K562 (cell line): ENCODE results near the gene UBXN1. TPM values are rescaled to one million over a fixed set of nuclear protein-coding genes. Genes with fewer than 3 reads are reported as not detected.
A peak's percentile ranks its signal among the peaks of the same experiment; 100 is the strongest.

Experiments used
- ATAC-seq: fragments of 200-7000 bp; cut with Tn5 transposase; 3 replicates; pipeline ENCODE4 v1.9.1; 2020; ENCODE audit warnings: moderate library complexity
- BruUV-seq: library from RNA; stranded (reverse); fragments of 400-500 nt; replicated peaks from 2 replicates; lab custom pipeline; 2021; lab: Mats Ljungman, UMichigan
- CTCF ChIA-PET: fragments of 300-600 bp; formaldehyde crosslinking; extraction: SDS; loops from one replicate; lab custom pipeline; 2021; ENCODE audit warnings: low intra/inter-chr PET ratio; lab: Yijun Ruan, JAX
- POLR2A ChIA-PET: fragments of 300-600, 350-650 bp; sonication (Branson Sonifier 250); formaldehyde crosslinking; extraction: SDS; loops from one replicate; lab custom pipeline; 2021; ENCODE audit warnings: antibody characterized with exemption, inconsistent platforms; lab: Yijun Ruan, JAX
- DNase-seq, 4 experiments: peaks; one replicate each; pipeline versions ENCODE4 v3.0.0 to v3.0.0-alpha.2; 2011 to 2018; ENCODE audit warnings: low spot score in 3 of 4, mixed read lengths in 3 of 4; ENCODE audit errors: extremely low read depth in 1 of 4
- FAIRE-seq: peaks from 2 replicates; lab custom pipeline; 2011; peaks lifted over from hg19 to GRCh38; lab: Jason Lieb, UNC
- H2AFZ ChIP-seq: 2 replicates; pipeline ENCODE4 v1.6.0; 2011; ENCODE audit warnings: low read depth, low read length, control low read depth, inconsistent platforms
- H3K27ac ChIP-seq: fragments of 200-600 bp; 3 replicates; pipeline ENCODE4 v1.8.0; 2011; ENCODE audit warnings: low read depth, mild to moderate bottlenecking, control low read depth, inconsistent platforms, low read length, moderate library complexity, mixed read lengths; ENCODE audit errors: extremely low read depth
- H3K27me3 ChIP-seq, 2 experiments: fragments of 300-600 bp in 1 of 2; 2 replicates in 1 of 2; 3 replicates in 1 of 2; pipeline versions ENCODE4 v1.6.0 to v1.8.0; 2011; ENCODE audit warnings: inconsistent platforms in 2 of 2, low read length in 2 of 2, mild to moderate bottlenecking in 1 of 2, mixed read lengths in 1 of 2, moderate library complexity in 1 of 2; ENCODE audit not compliant: control insufficient read depth in 2 of 2, insufficient read depth in 2 of 2
- H3K36me3 ChIP-seq: fragments of 300-600 bp; 3 replicates; pipeline ENCODE4 v1.8.0; 2011; ENCODE audit warnings: mild to moderate bottlenecking, low read length, inconsistent platforms; ENCODE audit not compliant: control insufficient read depth, insufficient read depth
- H3K4me1 ChIP-seq, 2 experiments: fragments of 200-600 bp in 1 of 2; replicated peaks in 1 of 2; 2 replicates in 1 of 2; 3 replicates in 1 of 2; pipeline versions ENCODE4 v1.5.1 to v1.8.0; 2011; ENCODE audit warnings: inconsistent platforms in 2 of 2, low read length in 2 of 2, mild to moderate bottlenecking in 1 of 2, mixed read lengths in 1 of 2, moderate library complexity in 1 of 2; ENCODE audit not compliant: control insufficient read depth in 2 of 2, insufficient read depth in 2 of 2
- H3K4me2 ChIP-seq: 2 replicates; pipeline ENCODE4 v1.6.1; 2011; ENCODE audit warnings: low read length, control low read depth, inconsistent platforms, mixed read lengths; ENCODE audit not compliant: insufficient read depth
- H3K4me3 ChIP-seq: fragments of 200-600 bp; sonication (generic), shearing (Covaris generic); 2 replicates; pipeline ENCODE4 v1.5.1; 2016; ENCODE audit warnings: control low read depth, inconsistent platforms
- H3K79me2 ChIP-seq: fragments of 200-600 bp; 3 replicates; pipeline ENCODE4 v1.8.0; 2011; ENCODE audit warnings: low read length, inconsistent platforms; ENCODE audit not compliant: control insufficient read depth, insufficient read depth
- H3K9ac ChIP-seq, 2 experiments: 2 replicates each; pipeline versions ENCODE4 v1.6.0 to v1.6.1; 2011; ENCODE audit warnings: low read depth in 2 of 2, low read length in 2 of 2, control low read depth in 1 of 2, inconsistent platforms in 1 of 2, mild to moderate bottlenecking in 1 of 2, mixed read lengths in 1 of 2; ENCODE audit not compliant: insufficient read depth in 1 of 2
- H3K9me1 ChIP-seq: one replicate; pipeline ENCODE4 v1.6.0; 2011; ENCODE audit warnings: inconsistent platforms, mild to moderate bottlenecking, low read length, moderate library complexity; ENCODE audit not compliant: control insufficient read depth, insufficient read depth
- H3K9me3 ChIP-seq: replicated peaks from 2 replicates; pipeline ENCODE4 v1.5.1; 2011; ENCODE audit warnings: low read depth, low read length, inconsistent platforms; ENCODE audit not compliant: control insufficient read depth, insufficient read depth
- H4K20me1 ChIP-seq: replicated peaks from 2 replicates; pipeline ENCODE4 v1.6.1; 2011; ENCODE audit warnings: low read length, inconsistent platforms, mixed read lengths; ENCODE audit not compliant: control insufficient read depth, insufficient read depth
- BCOR ChIP-seq: fragments of 450-650 bp; IDR thresholded peaks from 2 replicates; pipeline ENCODE4 v1.6.1; 2016
- BHLHE40 ChIP-seq: IDR thresholded peaks from 2 replicates; pipeline ENCODE4 v1.6.1; 2011; ENCODE audit warnings: low read length, improper control_type of control experiment
- CBX3 ChIP-seq, 2 experiments: IDR thresholded peaks; 1 replicate in 1 of 2; 2 replicates in 1 of 2; pipeline ENCODE4 v1.6.1; 2012; ENCODE audit warnings: inconsistent platforms in 2 of 2, low read length in 2 of 2, borderline replicate concordance in 1 of 2, control low read depth in 1 of 2
- CREM ChIP-seq: IDR thresholded peaks from 2 replicates; pipeline ENCODE4 v1.6.1; 2014; ENCODE audit warnings: antibody characterized with exemption, low read depth
- HDGF ChIP-seq: fragments of 450-650 bp; IDR thresholded peaks from 2 replicates; pipeline ENCODE4 v1.6.1; 2016
- HEY1 ChIP-seq: fragments of 250-450 bp; sonication (Bioruptor Pico); IDR thresholded peaks from 2 replicates; pipeline ENCODE4 v1.5.0; 2020; ENCODE audit warnings: mild to moderate bottlenecking, moderate library complexity, borderline replicate concordance
- MED1 ChIP-seq: sonication (generic); formaldehyde crosslinking; IDR thresholded peaks from 2 replicates; pipeline ENCODE4 v1.8.1; 2023; ENCODE audit warnings: missing genetic modification reagents, borderline replicate concordance
- MTF1 ChIP-seq: fragments of 250-450 bp; sonication (Bioruptor Pico); IDR thresholded peaks from 2 replicates; pipeline ENCODE4 v1.9.0; 2021; ENCODE audit warnings: moderate library complexity, mild to moderate bottlenecking, inconsistent platforms, borderline replicate concordance
- POLR3A ChIP-seq: IDR thresholded peaks from 2 replicates; pipeline ENCODE4 v1.6.1; 2011; ENCODE audit warnings: borderline replicate concordance, mild to moderate bottlenecking, moderate library complexity; ENCODE audit not compliant: insufficient read length, insufficient read depth; ENCODE audit errors: extremely low read depth
- SIN3A ChIP-seq, 2 experiments: fragments of 150-350 bp in 1 of 2; IDR thresholded peaks; 2 replicates each; pipeline ENCODE4 v1.6.1; 2011 to 2016; ENCODE audit warnings: borderline replicate concordance in 2 of 2, low read depth in 2 of 2, low read length in 2 of 2, mild to moderate bottlenecking in 2 of 2, moderate library complexity in 2 of 2; ENCODE audit not compliant: control insufficient read depth in 1 of 2
- ZC3H8 ChIP-seq: fragments of 450-650 bp; IDR thresholded peaks from 2 replicates; pipeline ENCODE4 v1.6.1; 2017
- ZEB2 ChIP-seq: fragments of 450-650 bp; IDR thresholded peaks from 2 replicates; pipeline ENCODE4 v1.6.1; 2016
- ZNF431 ChIP-seq: sonication (generic); formaldehyde crosslinking; IDR thresholded peaks from 2 replicates; pipeline ENCODE4 v1.8.0; 2022; ENCODE audit warnings: mild to moderate bottlenecking, missing genetic modification reagents
- WGBS: fragments of 100-300 bp; shearing (Covaris generic); methylation state at CpG from one replicate; pipeline ENCODE4 v1.1.6; 2016; ENCODE audit warnings: low coverage, mixed read lengths; ENCODE audit not compliant: insufficient coverage; ENCODE audit errors: missing lambda C conversion rate; 5-methylcytosine and 5-hydroxymethylcytosine counted together
- in situ Hi-C: fragments of 300-500 bp; cut with MboI; formaldehyde crosslinking; loops from 4 replicates; pipeline ENCODE4 v1.15.0; 2018; ENCODE audit warnings: inconsistent platforms, mixed read lengths
- intact Hi-C: fragments of 100-400 bp; cut with micrococcal nuclease; formaldehyde crosslinking; loops from 2 replicates; pipeline ENCODE4 v1.14.2; 2022
- polyA plus RNA-seq, 8 experiments: library from polyadenylated mRNA; depleted of rRNA in 4 of 8; stranded (reverse) in 5 of 8; unstranded in 3 of 8; fragments of >200 nt; fragmentation: Nextera tagmentation in 2 of 8; fragmentation: Illumina TruSeq in 1 of 8; extraction: Ambion mirVana in 2 of 8; extraction: Trizol in 1 of 8; gene quantifications; 2 replicates each; pipeline versions ENCODE4 v1.2.1 to v1.2.3, GENCODE V29; 2011 to 2014; ENCODE audit warnings: inconsistent platforms in 1 of 8, missing spikeins in 1 of 8
- total RNA-seq, 7 experiments: library from RNA; depleted of rRNA in 6 of 7; stranded (reverse); fragments of >200 nt in 6 of 7; fragmentation: Illumina TruSeq in 2 of 7; extraction: Trizol in 2 of 7; gene quantifications; 2 replicates each; pipeline versions ENCODE4 v1.2.1 to v1.2.3, GENCODE V29; 2011 to 2021; ENCODE audit warnings: low replicate concordance in 1 of 7
- TF ChIP-seq, protein P1 (sequence below): fragments of 450-650 bp; IDR thresholded peaks from 2 replicates; pipeline ENCODE4 v1.6.1; 2016; ENCODE audit warnings: antibody characterized with exemption
- TF ChIP-seq, protein P2 (sequence below): fragments of 450-650 bp; IDR thresholded peaks from 2 replicates; pipeline ENCODE4 v1.6.1; 2016
- TF ChIP-seq, protein P3 (sequence below): fragments of 250-450 bp; sonication (Bioruptor Pico); IDR thresholded peaks from 2 replicates; pipeline ENCODE4 v1.8.0; 2022; ENCODE audit warnings: moderate library complexity, mild to moderate bottlenecking, inconsistent platforms

UBXN1 gene
- total and polyA plus RNA-seq, 9 of the 15 experiments (the other 6 are each of a cell fraction or from before 2014, with no cell fraction given) = 4.8 to 263 (median 99.7) TPM

DNA sequence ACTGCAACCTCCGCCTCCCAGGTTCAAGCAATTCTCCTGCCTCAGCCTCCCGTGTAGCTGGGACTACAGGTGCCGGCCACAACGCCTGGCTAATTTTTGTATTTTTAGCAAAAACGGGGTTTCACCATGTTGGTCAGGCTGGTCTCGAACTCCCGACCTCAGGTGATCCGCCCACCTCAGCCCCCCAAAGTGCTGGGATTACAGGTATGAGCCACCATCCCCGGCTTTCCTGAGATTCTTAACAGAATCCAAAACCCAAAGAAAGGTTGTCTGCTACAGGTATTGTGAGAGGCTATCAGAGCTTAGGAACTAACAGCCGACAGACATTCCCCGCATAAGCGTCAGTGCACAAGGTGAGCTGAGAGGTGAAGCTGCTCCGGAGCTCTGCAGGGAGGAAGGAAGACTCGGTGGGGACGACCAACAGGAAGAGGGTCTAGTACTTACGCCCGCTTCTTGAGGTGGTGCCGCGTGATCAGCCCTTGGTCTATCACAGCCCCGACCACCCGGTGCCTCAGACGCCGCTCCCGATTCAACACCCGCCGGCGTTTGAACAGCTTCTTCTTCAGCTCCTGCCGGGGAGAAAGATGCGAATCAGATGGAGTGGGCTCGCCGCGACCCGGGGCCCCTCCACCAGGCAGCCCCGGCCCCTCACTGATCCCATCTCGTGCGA, 14.3 kb downstream of the UBXN1 start (continued):
- TF ChIP-seq, protein P1, sequence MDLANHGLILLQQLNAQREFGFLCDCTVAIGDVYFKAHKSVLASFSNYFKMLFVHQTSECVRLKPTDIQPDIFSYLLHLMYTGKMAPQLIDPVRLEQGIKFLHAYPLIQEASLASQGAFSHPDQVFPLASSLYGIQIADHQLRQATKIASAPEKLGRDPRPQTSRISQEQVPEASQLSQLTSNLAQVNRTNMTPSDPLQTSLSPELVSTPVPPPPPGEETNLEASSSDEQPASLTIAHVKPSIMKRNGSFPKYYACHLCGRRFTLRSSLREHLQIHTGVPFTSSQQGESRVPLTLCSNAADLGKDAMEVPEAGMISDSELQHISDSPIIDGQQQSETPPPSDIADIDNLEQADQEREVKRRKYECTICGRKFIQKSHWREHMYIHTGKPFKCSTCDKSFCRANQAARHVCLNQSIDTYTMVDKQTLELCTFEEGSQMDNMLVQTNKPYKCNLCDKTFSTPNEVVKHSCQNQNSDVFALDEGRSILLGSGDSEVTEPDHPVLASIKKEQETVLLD = 0 out of 2 replicates have a peak, but pooled peaks have one; percentile 18
- TF ChIP-seq ZNF431 (CRISPR knock-in tag) (peak; percentile 36; the same call in 1 of the 2 replicates), BHLHE40 (0 out of 2 replicates have a peak, but pooled peaks have one; percentile 3), ZEB2 (peak; percentile 57; the same call in 1 of the 2 replicates), HDGF (0 out of 2 replicates have a peak, but pooled peaks have one; percentile 46), CREM (no peak), SIN3A (IDR thresholded peaks at IDR 0.05; ENCODE audit: borderline replicate concordance in 2 of 2, control insufficient read depth in 1 of 2, low read depth in 2 of 2, low read length in 2 of 2) (peak in 1 of 2 experiments; percentile 59; a peak in 1 of 4 replicates)

DNA sequence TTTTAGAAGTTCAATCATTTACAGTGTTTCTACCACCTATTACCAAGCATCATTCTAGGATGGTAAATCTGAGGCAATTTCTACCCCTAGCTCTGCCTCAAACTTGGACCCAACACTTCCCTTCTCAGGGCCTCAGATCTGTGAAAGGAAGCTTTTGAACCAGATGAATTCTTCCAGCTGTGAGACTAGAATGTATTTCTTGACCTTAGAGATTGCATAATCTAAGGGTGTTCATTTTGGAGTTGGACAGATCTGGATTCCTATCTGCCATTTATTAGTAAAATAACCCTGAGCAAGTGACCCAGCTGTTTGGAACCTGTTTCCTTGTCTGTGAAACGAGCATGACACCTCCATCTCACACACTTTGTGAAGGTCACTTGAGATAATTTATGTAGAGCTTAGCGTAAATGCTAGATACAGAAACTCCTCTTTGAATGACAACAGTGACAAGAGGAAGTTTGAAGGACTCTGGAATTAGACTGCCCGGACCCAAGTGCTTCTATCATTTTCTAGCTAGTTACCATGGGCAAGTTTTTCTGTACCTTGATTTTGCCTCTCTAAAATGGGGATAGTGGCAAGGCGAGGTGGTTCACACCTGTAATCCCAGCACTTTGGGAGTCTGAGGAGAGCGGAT, 22.0 kb downstream of the UBXN1 start:
- POLR2A ChIA-PET = interaction anchor here (0.6 to 5.3 kb wide), 11 partner anchors 9 to 260 kb away, joined by 3 to 161 read pairs (median 3); partner anchors contain the start of genes C11orf98, CSKMT and UQCC3
- ATAC-seq (no peak), FAIRE-seq (peak; percentile 23), DNase-seq (no peak)
- in situ Hi-C loops = no loop called here
- Histone ChIP-seq H3K9me1 (no peaks in the 10 kb centered on the region), H3K36me3 (peaks cover 5% of the 10 kb centered on the region; the same call in 1 of the 3 replicates), H3K4me2 (no peak overlapping the region), H3K9me3 (no peaks in the 10 kb centered on the region), H3K27ac (peak overlapping the region; percentile 20; the same call in 1 of the 3 replicates), H3K4me1 (peaks cover 7 to 15% of the 10 kb centered on the region in 2 experiments; a peak in 4 of 5 replicates), H3K79me2 (peaks cover 13% of the 10 kb centered on the region), H3K9ac (no peak overlapping the region; a peak in 1 of 4 replicates), H3K4me3 (no peak overlapping the region), H4K20me1 (no peaks in the 10 kb centered on the region), H3K27me3 (no peaks in the 10 kb centered on the region), H2AFZ (peak overlapping the region; percentile 69)
- 31% methylated on average over 5 of the region's 5 CpGs for WGBS
- BruUV-seq = no TSS peak
- intact Hi-C loops = no loop called here
- CTCF ChIA-PET = no interaction called here
- TF ChIP-seq, protein P2, sequence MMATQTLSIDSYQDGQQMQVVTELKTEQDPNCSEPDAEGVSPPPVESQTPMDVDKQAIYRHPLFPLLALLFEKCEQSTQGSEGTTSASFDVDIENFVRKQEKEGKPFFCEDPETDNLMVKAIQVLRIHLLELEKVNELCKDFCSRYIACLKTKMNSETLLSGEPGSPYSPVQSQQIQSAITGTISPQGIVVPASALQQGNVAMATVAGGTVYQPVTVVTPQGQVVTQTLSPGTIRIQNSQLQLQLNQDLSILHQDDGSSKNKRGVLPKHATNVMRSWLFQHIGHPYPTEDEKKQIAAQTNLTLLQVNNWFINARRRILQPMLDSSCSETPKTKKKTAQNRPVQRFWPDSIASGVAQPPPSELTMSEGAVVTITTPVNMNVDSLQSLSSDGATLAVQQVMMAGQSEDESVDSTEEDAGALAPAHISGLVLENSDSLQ = peak; percentile 64
- TF ChIP-seq MTF1 (CRISPR knock-in tag) (no peak), HEY1 (no peak), MED1 (no peak), CBX3 (IDR thresholded peaks at IDR 0.05; ENCODE audit: borderline replicate concordance in 1 of 2, low read length in 2 of 2) (no peak), ZC3H8 (no peak), BCOR (peak; percentile 31; the same call in 1 of the 2 replicates), POLR3A (no peak)
- TF ChIP-seq, protein P3, sequence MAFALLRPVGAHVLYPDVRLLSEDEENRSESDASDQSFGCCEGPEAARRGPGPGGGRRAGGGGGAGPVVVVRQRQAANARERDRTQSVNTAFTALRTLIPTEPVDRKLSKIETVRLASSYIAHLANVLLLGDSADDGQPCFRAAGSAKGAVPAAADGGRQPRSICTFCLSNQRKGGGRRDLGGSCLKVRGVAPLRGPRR (CRISPR knock-in tag) = no peak
